Lower leg skin (tissue), 4 donors: Measurements from ENCODE around the gene MRPS7. TPM values are rescaled to one million over a fixed set of nuclear protein-coding genes. Genes with fewer than 3 reads are reported as not detected.

Experiments used
- DNase-seq, 2 donors: peaks; one replicate each; pipeline ENCODE4 v3.0.0-alpha.2; 2019; ENCODE audit warnings: low spot score in 2 of 2
- H3K4me3 ChIP-seq: fragments of 200-600 bp; sonication (generic); 2 replicates; pipeline ENCODE4 v1.5.1; 2017; ENCODE audit warnings: mild to moderate bottlenecking, low read depth; ENCODE audit not compliant: poor library complexity, severe bottlenecking
- CTCF ChIP-seq, 3 donors: fragments of 450-650 bp; IDR thresholded peaks; one replicate each; pipeline ENCODE4 v1.5.1; 2016; ENCODE audit warnings: antibody characterized with exemption in 3 of 3, mild to moderate bottlenecking in 3 of 3, moderate library complexity in 2 of 3
- POLR2A ChIP-seq, 2 donors: fragments of 450-650 bp; IDR thresholded peaks; one replicate each; pipeline ENCODE4 v1.6.1; 2016 to 2017; ENCODE audit warnings: antibody characterized with exemption in 2 of 2, mild to moderate bottlenecking in 1 of 2, moderate library complexity in 1 of 2
- WGBS, 2 donors: methylation state at CpG; one replicate each; pipeline ENCODE4 v1.1.5; 2018; 5-methylcytosine and 5-hydroxymethylcytosine counted together
- intact Hi-C: fragments of 100-400 bp; cut with DNase I; formaldehyde crosslinking; loops from one replicate; pipeline ENCODE4 v1.15.0; 2023; ENCODE audit warnings: low total_unique reads
- total RNA-seq, 4 donors: library from RNA; depleted of rRNA; stranded (reverse); fragments of >200 nt; gene quantifications; one replicate each; pipeline ENCODE4 v1.1.0, GENCODE V29; 2016

The MRPS7 gene
- 10 to 100 TPM; 20.7 to 36.0 (median 31.4) TPM for total RNA-seq

GRCh38 chr17:75261336-75262111 lies at the start of gene MRPS7, which contains the start of gene GGA3:
Gene MRPS7 (plus strand): TSS chr17:75261879. CDS start chr17:75261901, 22 bp downstream.
Gene GGA3 (minus strand): TSS chr17:75261606. CDS start chr17:75261587, 19 bp downstream.
- peak within 1 kb of the TSS; percentile 100 for H3K4me3 ChIP-seq
- TF ChIP-seq POLR2A (IDR thresholded peaks at IDR 0.05) (peak in 1 of 2 donors; percentile 36), CTCF (IDR thresholded peaks at IDR 0.05) (no peak)
- WGBS, 2 donors: 0 to 1% methylated on average over 32 to 57 of the region's 69 CpGs
- intact Hi-C loops: no loop called here
- DNase-seq: peak; percentile 94 to 99

DNA sequence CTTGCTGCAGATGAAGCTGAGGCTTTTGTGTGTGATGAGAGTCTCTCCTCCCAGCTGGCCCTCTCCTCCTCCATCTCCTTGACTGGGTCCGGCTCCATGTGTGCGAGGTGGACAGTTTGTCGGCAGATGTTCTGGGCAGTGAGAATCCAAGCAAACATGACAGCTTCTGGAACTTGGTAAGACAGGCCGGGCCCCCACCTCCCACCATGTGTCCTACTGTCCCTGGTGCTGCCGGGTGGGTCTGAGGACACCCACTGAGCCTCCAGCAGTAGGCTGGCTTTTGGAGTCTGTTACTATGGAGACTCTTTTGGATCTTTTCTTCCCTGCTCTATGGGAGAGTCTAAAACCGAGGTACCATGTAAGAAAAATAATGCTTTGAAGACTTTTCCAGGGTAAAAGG lies 43.5 kb upstream of the MRPS7 start:
- DNase-seq: no peak
- WGBS, 2 donors: 93 to 94% methylated on average over 6 of the region's 6 CpGs
- TF ChIP-seq CTCF (IDR thresholded peaks at IDR 0.05) (no peak), POLR2A (IDR thresholded peaks at IDR 0.05) (no peak)
- intact Hi-C loops: no loop called here
- H3K4me3 ChIP-seq: no peak overlapping the region

DNA sequence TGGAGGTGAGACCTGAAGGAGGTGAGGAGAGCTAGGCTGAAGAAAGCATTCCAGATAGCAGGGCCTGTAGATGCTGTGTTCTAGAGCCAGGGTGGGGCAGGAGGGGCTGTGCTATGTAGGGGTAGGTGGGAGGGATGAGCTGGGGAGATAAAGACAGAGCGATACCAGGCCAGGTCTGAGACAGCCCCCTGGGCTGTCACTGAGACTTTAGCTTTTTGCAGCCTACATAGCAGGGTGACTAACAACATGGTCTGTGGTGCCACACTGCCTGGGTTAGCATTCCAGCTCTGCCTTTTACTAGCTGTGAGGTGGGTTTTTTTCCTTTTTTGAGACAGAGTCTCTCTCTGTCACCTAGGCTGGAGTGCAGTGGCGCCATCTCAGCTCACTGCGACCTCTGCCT lies 41.9 kb upstream of the MRPS7 start:
- no peak for DNase-seq
- H3K4me3 ChIP-seq: no peak overlapping the region
- 89 to 97% methylated on average over 3 of the region's 3 CpGs for WGBS, 2 donors
- TF ChIP-seq POLR2A (IDR thresholded peaks at IDR 0.05) (no peak), CTCF (IDR thresholded peaks at IDR 0.05) (no peak)
- intact Hi-C loops: no loop called here

- no peak for TF ChIP-seq POLR2A (IDR thresholded peaks at IDR 0.05)
- TF ChIP-seq CTCF (IDR thresholded peaks at IDR 0.05): no peak
- 74 to 78% methylated on average over 12 to 14 of the region's 14 CpGs for WGBS, 2 donors
- DNase-seq: no peak
- no peak overlapping the region for H3K4me3 ChIP-seq
- intact Hi-C loops: no loop called here
These were observed 36.7 kb upstream of the MRPS7 start for GRCh38 chr17:75225016-75225415.

GRCh38 chr17:75227729-75228128 lies 34.0 kb upstream of the MRPS7 start:
- DNase-seq: no peak
- TF ChIP-seq CTCF (IDR thresholded peaks at IDR 0.05): no peak
- TF ChIP-seq POLR2A (IDR thresholded peaks at IDR 0.05): no peak
- no peak overlapping the region for H3K4me3 ChIP-seq
- 86 to 87% methylated on average over 5 of the region's 5 CpGs for WGBS, 2 donors
- intact Hi-C loops: no loop called here
